RPMI7951 (cell line): Measurements from ENCODE around the gene RHEBL1. TPM values are rescaled to one million over a fixed set of nuclear protein-coding genes. Genes with fewer than 3 reads are reported as not detected.

Experiments
- DNase-seq: peaks from one replicate; pipeline ENCODE4 v3.0.0-alpha.2; 2012; ENCODE audit warnings: low read depth
- total RNA-seq: library from RNA; depleted of rRNA; stranded (reverse); fragments of >200 nt; shearing (Covaris generic); gene quantifications from 2 replicates; pipeline ENCODE4 v1.2.3, GENCODE V29; 2014; rRNA removed

Gene RHEBL1, protein sequence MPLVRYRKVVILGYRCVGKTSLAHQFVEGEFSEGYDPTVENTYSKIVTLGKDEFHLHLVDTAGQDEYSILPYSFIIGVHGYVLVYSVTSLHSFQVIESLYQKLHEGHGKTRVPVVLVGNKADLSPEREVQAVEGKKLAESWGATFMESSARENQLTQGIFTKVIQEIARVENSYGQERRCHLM
- total RNA-seq: 6.7 and 13.2 TPM in 2 replicates

DNA sequence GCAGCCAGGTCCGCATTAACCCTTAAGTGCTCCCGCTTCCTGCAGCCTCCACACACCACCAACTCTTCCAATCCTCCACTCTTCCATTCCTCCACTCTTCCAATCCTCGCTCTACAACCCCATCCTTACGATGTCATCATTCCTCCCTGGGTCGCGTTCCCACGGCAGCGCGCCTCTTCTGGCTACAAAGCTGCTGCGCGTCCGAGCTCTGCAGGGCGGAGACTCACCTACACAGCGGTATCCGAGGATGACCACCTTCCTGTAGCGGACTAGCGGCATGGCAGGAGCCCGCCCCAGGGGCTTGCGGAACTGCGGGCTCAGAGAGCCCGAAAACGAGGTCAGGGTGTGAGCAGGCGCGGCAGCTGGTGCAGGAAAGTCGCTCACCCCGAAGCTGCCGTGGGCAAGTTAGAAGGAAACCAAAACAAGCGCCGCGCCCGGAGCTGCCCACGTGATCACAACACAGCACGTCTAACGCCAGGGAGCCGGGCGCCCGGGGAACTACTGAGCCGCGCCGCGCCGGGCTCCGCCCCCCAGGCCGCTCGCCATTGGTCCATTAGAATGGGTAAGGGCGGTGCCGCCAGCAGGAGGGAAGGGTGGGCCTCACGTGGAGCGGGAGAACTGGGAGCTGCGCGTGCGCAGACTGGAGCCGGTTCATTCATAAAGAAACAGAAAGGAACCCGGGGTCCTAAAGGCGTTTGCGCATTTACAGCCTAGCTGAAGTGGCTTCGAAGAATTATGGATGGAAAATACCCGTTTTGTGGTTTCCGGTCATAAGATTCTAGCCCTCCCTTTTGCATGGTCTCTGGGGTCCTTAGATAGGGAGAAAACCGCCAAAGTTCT lies at the start of gene RHEBL1:
Gene RHEBL1 (minus strand): TSS at position 473 of the 840 bp plus-strand sequence. CDS start 194 bp downstream, at position 279.
- DNase-seq: peak; percentile 95

DNA sequence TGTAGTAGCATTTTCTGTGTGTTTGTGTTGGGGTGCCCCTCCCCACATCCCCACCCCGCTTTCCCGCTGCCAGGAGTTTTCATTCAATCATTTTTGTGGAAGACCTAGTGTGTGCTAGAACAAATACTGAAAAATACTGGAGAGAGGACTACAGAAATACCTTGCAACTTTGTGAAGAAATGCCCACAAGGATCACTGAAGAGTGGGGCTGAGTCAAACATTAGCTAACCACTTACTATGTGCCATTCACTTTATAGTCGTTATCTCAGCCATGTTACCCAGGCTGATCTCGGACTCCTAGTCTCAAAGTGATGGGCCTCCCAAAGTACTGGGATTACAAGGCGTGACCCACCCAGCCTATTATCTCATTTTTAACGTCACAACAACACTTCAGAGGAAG lies 41.4 kb upstream of the RHEBL1 start:
- no peak for DNase-seq

DNA sequence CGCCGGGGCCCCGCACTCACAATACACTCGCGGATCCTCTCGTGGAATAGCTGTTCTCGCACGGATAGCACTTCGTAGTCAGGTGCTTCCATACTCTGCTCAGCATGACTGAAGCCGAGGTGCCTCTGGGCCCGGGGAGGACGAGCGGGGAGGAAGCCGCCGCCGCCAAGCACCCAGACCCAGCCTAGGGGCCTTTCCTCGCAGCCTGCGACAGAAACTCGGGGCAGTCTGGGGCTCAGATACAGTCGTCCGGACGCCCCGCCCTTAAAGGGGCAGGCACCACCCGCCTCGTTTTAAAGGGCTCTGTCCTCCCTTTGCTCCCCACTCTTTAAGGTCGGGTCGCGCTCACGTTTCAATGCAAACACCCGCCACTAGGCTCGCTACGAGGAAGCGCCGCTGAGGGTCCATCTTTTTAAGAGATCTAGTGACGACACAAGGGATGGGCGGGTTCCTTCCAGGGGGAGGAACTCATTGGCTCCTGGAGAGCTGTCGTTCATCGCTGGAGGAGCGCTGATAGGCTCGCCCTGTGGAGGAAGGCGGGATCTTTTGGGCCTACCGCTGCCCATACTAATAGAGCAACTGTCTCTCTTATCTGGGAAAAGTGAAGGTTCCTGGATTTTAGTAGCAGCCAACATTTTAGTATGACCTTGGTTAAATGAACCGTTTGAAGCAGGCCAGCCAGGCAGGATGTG lies 40.8 kb upstream of the RHEBL1 start, which contains the start of gene LMBR1L:
Gene LMBR1L (minus strand): TSS at position 384 of the 692 bp plus-strand sequence. CDS start 292 bp downstream, at position 92.
- DNase-seq: peak; percentile 97

DNA sequence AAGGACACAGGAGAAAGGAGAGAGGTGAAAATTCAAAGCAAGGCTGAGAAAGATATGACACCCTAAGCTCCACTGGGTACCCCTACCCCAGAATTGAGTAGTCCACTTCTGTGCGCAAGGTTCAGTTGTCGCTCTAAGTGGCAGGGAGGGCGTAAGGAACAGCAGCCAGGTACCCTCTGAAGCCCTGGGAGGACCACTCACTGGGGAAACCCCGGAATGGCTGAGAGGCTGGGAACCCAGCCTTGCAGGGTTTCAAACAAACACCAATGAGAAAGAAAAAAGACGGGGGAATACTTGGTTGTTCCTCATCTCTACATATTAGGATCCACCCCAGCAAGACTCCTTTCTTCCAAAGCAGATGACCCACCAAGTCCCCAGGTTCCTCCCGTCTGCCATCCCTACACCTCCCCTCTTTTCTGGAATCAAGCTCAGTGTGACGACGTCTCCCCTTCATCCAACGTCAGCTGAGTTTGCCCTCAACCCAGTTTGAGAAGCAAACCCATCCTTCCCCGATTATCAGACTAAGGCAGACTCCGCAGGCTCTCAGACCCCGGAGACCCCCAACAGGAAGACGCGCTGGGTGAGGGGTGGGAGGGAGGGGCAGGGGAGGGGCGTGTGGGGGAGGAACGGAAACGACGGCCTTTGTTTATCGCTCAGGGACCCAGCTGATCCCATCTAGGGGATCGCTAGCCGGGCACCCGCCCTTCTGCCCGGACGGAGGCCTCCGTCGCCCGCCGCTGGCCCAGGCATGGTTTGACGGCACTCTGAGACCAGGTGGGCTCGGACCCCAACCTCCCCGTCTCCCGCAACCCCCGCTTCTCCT lies 40.1 kb upstream of the RHEBL1 start:
- DNase-seq: no peak

- no peak for DNase-seq
Observed at GRCh38 chr12:49108958-49109404, 39.2 kb upstream of the RHEBL1 start.

- DNase-seq: no peak
Observed at GRCh38 chr12:49105504-49106084, 35.8 kb upstream of the RHEBL1 start.

- DNase-seq: no peak
Observed at GRCh38 chr12:49104822-49105221, 35.0 kb upstream of the RHEBL1 start.

DNA sequence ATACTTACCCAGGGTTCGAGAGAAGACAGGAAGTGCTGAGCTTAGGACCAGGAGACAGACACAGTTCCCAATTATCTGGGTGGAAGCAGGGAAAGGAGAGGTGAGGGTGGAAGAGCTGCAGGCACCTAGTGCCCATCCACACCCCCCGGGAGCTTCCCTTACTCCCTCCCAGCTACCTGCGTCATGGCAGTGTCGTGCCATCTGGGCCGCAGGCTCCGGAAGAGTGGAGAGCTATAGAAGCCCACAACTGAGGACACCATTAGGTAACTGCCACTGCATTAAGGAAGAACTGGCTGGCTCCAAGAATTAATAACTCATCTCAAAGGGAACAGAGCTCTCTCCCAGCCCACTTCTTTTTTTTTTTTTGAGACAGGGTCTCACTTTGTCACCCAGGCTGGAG lies 30.6 kb upstream of the RHEBL1 start:
- no peak for DNase-seq

- no peak for DNase-seq
Observed at GRCh38 chr12:49098703-49099102, 28.9 kb upstream of the RHEBL1 start.

DNA sequence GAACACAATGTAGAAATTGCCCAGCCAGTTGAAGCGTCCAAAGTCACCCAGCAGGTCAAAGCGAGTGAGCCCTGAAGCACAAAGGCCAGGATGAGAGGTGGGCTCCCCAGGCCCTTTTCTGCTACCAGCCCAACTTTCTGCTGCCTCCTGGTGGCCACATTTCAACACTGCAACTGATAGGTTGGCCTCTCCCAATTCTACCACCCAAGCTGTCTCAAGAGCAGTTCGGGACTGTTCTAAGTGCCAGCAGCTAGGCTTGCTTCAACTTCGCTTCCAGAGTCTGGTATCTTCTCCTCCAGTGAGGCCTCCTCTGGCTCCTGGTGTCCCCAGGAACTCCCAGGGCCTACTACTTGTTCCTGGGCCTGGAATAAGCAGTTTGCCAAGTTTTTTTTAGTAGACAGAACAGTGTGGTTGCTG lies 28.3 kb upstream of the RHEBL1 start:
- DNase-seq: no peak

GRCh38 chr12:49097381-49097780 lies 27.6 kb upstream of the RHEBL1 start:
- DNase-seq: no peak

DNA sequence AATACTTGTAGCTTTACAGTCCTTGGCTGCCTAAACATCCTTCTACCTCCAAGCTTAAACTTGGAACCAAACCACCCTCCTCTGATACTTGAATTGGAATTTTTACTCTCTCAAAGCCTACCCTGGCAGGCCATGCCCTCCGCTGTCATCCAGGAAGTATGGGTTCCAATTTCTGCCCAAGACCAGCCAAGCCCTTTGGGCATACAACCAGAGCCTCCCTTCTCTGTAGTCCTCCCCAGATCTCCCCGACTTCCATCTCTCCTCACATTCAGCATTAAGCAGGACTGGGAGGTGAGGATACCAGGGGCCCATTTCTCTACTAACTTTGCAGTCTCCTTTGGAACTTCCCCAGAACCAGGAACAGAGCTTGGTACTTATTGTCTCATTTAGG lies 25.2 kb upstream of the RHEBL1 start:
- no peak for DNase-seq

DNA sequence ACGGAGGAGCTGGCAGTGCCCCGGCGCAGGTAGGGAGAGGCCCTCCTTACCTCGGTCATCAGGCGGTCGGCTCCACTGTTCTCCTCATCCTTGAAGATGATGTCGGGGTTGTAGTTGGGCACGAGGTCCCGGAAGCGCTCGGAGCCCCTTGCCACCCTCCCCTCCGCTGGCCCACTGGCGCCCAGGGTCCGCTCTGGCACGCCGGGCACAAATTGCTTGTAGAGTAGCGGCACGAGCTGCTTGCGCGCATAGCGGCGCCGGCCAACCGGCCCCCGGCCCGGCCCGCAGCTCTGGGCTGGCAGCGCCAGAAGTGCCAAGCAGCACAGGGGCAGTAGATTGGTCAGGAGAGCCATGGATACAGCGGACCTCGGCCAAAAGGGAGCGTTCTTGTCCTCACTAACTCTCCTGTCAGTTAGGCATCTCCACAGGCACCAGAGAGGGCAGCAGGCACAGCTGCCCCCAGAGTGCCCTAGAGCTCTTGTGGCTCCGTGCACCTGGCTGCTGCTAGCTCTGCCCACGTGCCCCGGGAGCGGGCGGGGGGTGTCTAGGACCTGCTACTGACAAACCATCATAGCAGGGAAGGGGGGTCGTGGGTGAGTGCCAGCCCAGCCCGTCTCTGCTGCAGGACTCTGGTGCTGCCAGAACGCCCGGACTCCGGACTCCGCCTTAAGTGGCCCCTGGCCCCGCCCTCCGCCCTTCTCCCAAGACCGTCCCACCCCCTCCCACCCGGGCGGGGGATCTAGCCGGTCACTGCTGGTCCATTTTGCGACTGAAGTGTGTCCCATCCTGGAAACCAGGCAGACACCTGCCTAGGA lies 24.6 kb upstream of the RHEBL1 start, which contains the start of gene DHH:
Gene DHH (minus strand): TSS at position 642 of the 815 bp plus-strand sequence. CDS start 289 bp downstream, at position 353.
- DNase-seq: no peak

- no peak for DNase-seq
Observed at GRCh38 chr12:49093792-49094159, 24.0 kb upstream of the RHEBL1 start.

GRCh38 chr12:49092816-49093406 lies 23.1 kb upstream of the RHEBL1 start:
- no peak for DNase-seq

DNA sequence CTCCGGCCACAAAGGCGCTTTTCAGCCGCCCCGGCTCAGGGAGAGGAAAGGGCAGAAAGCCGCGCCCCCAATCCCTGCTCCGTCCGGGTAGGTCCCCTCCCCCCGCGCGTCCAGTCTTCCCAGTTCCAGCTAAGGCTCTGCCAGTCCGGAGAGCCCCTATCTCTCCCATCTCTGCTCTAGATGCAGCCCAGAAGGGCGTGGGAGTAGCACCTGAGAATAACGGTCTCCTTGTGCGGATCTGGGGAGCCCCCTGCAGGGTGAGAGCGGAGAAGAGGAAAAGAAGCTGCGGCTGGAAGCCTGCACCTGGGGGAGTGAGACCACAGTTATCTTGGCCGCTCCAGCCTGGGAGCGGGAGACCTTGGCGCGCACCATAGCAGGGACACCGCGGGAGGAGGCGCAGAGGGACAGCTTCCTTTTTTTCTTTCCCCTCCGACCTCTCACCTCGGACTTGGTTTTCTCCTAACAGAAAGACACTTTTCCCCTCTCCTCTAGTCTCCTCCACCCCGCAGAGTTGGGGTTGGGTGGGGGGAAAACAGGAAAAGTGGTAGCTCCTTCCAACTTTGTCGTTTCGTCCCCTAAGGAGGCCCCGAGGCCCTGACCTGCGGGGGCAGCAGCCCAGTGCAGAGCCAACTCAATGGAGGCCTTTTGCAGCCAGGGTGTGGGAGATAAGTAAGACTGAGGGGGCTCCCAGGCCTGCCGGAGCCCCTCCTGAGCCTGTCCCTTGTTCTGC lies 22.5 kb upstream of the RHEBL1 start:
- peak; percentile 64 for DNase-seq

DNA sequence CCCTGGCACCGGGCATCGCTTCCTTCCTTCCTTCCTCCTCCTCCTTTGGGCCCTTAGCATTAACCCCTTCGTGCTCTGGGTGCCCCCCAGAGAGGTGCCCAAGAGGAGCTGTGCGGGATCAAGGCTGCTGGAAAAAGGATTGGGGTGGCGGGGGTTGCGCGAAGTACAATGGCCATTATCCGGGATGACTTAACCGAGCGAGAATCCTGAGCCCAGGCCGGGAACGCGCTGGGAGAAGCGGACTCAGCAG lies 22.0 kb upstream of the RHEBL1 start:
- DNase-seq: no peak

GRCh38 chr12:49091056-49091835 lies 21.5 kb upstream of the RHEBL1 start:
- DNase-seq: no peak
